NCI-H460 (cell line): Measurements from ENCODE around the gene JAGN1. TPM values are rescaled to one million over a fixed set of nuclear protein-coding genes. Genes with fewer than 3 reads are reported as not detected.
A peak's percentile ranks its signal among the peaks of the same experiment; 100 is the strongest.
"Not testable (repeated sequence)": the region's sequence is repeated elsewhere in the genome, so short reads cannot be mapped to it uniquely, and the experiment has no call there.

Source experiments
- DNase-seq: peaks from one replicate; pipeline ENCODE4 v3.0.0-alpha.2; 2016; ENCODE audit warnings: low read depth; ENCODE audit errors: extremely low read depth
- total RNA-seq: library from RNA; depleted of rRNA; stranded (reverse); fragments of >200 nt; shearing (Covaris generic); gene quantifications from 2 replicates; pipeline ENCODE4 v1.2.3, GENCODE V29; 2014

JAGN1 gene
- total RNA-seq, 1 experiment from 2014 or later = 35.3 TPM

DNA sequence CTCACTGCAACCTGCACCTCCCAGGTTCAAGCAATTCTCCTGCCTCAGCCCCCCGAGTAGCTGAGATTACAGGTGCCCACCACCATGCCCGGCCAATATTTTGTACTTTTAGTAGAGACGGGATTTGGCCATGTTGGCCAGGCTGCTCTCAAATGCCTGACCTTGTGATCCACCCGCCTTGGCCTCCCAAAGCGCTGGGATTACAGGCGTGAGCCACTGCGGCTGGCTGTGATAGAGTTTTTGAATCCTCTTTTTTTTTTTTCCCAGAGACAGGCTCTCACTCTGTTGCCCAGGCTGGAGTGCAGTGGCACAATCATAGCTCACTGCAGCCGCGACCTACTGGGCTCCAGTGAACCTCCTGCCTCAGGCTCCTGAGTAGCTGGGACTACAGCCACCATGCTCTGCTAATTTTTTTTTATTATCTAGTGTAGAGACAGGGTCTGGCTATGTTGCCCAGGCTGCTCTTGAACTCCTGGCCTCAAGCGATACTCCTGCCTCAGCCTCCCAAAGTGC lies 25.2 kb upstream of the JAGN1 start:
- DNase-seq = not testable (repeated sequence)

DNA sequence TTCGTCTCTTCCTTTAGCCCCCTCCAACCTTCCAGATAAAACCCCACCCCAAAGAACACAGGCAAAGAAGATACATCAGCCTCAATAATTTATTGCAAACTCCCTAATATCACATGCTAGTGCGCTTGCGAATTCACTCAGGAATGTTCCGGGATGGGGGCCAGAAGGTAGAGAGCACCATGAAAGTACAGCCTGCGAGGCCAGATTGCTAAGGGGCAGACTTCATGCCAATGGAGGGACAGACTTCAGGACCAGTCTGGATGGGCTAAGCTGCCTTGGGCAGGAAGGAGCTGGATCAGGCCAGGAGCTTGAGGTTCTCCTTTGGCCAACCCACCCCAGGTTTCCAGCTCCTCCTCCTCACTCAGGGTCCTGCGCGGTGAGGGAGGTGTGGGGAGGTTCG lies 23.8 kb upstream of the JAGN1 start:
- DNase-seq = no peak

DNA sequence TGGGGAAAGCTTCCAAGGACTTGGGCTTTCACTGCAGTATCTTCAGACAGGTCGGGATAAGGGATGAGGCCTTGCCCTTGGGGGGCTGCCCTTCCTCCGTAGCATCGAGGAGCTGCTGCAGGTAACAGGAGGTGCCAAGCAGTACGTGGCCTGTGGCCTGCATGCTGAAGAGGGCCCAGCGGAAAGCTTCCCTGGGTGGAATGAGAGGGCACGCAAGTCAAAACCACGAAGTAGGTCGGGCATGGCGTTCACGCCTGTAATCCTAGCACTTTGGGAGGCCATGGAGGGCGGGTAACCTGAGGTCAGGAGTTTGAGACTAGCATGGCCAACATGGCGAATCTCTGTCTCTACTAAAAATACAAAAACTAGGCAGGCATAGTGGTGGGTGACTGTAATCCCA lies 23.3 kb upstream of the JAGN1 start:
- DNase-seq = no peak

DNA sequence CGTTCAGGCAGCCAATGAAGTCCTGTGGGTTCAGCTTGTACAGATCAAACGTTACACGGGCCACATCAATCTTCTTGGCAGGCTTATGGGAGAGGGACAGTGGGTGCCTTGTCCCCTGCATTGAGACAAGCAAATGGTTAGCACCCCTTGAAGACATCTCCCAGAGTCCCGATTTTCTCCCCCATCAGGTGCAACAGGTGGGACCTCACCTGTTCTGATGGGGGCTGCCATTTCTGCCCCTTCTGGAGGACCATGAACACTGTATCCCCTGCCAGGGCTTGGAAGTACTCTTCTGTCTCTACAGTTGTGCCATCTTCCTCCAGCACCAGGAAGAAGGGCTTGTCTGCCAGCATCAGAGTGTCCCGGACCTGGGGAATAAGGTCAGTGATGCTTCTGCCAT lies 20.5 kb upstream of the JAGN1 start:
- no peak for DNase-seq

DNA sequence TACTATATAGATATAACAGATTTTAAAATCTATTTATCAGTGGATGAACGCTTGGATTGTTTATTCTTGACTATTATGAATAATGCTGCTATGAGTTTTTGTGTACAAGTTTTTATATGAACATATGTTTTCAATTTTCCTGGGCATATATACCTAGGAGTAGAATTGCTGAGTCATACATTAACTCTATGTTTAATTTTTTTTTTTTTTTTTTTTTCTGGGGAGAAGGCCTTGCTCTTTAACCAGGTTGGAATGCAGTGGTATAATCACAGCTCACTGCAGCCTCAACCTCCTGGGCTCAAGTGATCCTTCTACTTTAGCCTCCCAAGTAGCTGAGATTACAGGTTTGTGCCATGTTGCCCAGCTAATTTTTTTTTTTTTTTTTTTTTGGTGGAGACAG lies 19.4 kb upstream of the JAGN1 start:
- no peak for DNase-seq

DNA sequence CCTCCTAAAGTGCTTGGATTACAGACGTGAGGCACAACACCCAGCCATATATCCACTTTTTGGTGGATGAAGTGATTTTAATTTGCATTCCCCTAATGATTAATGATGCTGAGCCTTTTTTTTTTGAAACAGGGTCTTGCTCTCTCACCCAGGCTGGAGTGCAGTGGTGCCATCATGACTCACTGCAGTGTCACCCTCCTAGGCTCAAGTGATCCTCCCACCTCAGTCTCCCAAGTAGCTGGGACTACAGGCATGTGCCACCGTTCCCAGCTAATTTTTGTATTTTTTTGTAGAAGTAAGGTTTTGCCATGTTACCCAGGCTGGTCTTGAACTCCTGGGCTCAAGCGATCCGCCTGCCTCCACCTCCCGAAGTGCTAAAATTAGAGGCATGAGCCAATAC lies 18.3 kb upstream of the JAGN1 start:
- not testable (repeated sequence) for DNase-seq

DNA sequence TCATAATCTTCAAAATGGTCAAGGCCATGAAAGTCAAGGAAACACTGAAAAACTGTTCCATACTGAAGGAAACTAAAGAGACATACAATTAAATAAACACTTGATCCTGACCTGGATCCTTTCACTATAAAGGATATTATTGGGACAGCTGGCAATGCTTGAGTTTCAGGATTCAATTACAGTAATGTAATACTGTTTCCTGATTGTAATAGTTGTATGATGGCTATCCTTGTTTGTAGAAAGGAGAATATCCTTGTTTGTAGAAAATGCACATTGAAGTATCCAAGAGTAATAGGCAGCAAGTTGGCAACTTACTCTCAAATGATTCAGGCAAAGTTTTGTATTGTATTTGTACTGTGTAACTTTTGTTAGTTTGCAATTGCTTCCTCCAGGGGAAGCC lies 15.0 kb upstream of the JAGN1 start:
- no peak for DNase-seq

DNA sequence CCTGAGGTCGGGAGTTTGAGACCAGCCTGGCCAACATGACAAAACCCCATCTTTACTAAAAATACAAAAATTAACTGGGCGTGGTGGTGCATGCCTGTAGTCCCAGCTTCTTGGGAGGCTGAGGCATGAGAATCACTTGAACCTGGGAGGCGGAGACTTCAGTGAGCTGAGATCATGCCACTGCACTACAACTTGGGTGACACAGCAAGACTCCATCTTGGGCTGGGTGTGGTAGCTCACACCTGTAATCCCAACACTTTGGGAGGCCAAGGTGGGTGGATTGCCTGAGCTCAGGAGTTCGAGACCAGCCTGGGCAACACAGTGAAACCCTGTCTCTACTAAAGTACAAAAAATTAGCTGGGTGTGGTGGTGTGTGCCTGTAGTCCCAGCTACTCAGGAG lies 14.2 kb upstream of the JAGN1 start:
- not testable (repeated sequence) for DNase-seq

DNA sequence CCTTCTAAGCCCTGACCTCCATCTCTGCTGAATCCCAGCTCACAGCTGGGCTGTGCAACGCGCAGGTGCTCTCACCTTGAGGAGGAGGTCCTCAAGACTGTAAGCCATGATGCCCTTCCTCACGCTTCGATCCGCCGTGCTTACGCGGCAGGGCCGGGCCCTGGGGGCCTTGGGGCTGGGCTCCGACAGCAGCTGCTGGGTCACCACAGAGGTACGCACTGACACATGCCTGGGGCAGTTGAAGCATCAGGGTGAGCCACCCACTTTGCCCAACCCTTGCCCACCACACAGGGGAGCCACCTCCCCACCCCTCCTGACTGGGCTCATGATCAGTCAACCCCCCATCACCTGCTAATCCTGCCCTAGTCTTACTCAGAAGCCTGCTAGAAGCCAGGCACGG lies 13.4 kb upstream of the JAGN1 start:
- DNase-seq = no peak

DNA sequence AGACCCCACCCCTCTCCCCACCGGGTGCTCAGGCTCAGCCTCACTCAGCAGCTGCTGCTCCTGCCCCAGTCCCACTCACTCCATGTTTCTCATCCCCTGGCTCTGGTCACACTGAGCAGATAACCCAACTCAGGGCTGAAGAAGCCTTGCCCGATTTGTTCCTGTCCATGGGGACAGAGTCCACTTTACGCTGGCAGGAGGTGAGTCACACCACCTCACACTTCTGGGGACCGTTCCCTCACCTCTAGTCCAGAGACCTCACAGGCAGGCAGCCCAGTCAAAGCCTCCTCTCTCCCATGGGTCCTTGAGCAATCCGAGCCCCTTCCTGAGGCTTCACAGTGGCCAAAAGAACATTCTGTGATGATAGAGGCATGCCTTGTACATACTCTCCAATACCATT lies 11.7 kb upstream of the JAGN1 start:
- no peak for DNase-seq

DNA sequence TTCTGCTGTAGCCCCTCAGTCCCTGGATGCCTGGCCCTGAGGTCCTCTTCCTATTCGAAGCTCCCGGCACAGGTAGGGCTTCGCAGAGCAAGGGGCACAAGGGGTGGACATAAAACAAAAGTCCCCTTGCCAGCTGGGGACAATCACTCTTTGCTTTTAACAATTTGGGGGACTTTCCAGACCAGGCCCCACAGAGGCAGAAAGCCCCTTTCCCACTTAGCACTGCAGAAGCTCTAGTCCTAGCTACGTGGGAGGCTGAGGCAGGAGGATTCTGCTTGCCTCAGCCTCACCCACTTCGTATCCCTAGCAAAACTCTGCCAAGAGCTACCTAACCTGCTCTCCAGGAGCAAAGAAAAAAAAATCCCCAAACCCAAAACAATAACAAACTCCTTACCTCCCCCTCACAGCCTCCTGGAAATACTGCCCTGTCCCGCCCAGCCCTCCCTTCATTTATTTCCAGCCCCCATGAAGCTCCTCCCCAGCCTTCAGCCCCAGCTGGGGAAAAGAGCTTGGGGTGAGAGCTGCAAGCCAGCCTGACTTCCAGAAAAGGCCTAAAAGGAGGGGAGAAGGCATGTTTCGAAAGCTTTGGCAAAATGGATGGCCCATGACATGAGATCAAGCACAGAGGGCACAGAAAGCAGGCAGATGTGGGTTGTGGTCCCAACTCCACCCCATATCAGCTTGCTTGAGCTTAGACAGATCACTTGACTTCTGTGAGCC lies 10.4 kb upstream of the JAGN1 start, which contains the start of gene CIDEC:
Gene CIDEC (minus strand): TSS at position 424 of the 720 bp plus-strand sequence. CDS start 1,767 bp downstream, outside the sequence.
- no peak for DNase-seq

DNA sequence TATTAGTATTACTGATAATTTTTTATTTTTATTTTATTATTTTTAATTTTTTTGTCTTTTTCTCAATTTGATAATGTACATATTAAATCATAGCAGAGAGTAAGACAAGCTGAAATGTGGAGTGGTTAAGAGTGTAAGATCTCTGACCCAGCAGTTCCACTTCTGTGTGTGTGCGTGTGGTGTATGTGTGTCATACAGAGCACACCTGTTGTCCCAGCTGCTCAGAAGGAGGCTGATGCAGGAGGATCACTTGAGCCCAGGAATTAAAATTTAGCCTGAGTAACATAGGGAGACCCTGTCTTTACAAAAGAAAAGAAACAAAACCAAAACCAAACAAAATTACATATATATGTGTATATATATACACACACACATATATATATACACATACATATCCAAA lies 9.0 kb upstream of the JAGN1 start:
- DNase-seq = no peak

DNA sequence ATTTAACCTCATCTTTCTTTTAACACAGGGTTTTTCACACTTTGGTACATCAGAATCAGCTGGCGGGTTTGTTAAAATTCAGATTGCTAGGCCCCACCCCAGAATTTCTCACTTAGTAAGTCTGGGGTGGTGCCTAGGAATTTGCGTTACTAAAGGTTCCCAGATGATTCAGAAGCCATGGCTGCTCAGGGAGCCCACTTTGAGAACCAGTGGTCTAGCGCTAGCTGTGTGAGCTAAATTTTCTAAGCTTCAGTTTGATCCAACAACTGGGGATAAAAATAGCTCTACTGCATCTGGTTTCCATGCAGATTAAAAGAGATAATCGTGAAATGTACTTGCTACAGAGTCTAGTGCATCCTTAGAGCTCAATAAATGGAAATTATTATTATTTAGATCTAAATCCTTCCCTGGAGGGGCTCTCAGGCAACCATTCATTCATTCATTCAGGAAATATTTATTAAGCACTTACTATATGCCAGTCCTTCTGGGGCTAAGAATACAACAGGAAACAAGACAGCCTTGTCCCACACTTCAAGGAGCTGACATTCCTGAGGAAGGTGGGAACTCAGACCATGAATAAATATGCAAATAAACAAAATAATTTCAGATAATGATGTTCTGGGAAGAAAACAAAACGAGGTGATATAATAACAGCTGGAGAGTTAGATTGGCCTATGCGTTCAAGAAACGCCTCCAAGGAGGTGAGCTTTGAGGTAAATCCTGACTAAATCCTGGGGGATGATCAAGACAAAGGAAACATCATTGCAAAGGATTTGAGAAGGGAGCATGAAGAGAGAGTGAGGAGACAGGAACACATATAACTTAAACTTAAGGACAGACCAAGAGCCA lies 6.5 kb upstream of the JAGN1 start:
- DNase-seq = no peak

DNA sequence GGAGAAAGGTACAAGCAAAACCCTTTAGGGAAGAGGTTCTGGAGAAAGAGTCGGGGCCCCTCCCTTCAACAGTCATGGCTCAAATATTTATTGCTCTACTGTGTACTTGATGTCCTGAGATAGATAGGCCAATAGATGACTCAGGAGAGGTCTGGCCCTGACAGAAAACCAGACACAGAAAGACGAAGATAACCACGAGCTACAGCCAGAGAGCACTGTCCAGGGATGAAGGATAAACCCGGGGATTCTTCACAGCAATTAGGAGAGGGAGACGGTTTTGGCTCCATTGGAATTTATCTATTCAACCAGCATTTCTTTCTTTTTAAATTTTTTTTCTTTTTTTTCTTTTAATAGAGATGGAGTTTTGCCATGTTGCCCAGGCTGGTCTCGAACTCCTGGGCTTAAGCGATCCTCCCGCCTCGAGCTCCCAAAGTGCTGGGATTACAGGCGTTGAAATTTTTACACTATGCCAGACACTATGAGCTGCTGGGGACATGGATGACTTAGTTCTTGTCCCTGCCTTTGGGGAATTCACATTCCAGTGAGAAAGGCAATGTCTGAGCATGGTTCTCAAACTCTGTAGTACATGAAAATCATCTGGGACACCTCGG lies 5.8 kb upstream of the JAGN1 start:
- DNase-seq = peak; percentile 73

DNA sequence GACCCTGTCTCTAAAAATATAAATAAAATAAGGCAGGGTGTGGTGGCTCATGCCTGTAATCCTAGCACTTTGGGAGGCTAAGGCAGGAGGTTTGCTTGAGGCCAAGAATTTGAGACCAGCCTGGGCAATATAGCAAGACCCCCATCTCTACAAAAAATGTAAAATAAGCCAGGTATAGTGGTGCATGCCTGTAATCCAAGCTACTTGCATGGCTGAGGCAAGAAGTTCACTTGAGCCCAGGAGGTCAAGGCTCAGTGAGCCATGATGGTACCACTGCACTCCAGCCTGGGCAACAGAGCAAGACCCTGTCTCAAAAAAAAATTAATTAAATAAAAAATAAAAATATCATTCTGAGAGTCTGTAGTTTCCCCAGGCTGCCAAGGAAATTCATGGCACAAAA lies 4.1 kb upstream of the JAGN1 start:
- DNase-seq = no peak

DNA sequence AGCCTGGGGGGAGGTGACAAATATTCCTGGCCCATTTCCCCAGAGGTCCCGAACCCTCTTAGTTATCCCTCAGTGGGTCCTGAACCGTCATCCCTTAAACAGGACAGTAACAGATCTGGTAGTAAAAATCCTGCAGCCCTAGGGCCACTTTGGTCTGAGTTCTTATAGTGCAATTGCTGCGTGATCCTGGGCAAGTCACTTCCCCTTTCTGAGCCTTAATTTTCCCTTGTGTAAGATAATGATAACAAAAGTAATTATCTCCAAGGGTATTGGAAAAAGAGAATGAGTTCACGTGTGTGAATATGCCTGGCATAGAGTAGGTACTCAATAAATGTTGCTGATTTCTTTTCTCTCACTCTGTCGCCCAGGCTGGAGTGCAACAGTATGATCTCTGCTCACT lies 2.9 kb upstream of the JAGN1 start:
- DNase-seq = no peak

DNA sequence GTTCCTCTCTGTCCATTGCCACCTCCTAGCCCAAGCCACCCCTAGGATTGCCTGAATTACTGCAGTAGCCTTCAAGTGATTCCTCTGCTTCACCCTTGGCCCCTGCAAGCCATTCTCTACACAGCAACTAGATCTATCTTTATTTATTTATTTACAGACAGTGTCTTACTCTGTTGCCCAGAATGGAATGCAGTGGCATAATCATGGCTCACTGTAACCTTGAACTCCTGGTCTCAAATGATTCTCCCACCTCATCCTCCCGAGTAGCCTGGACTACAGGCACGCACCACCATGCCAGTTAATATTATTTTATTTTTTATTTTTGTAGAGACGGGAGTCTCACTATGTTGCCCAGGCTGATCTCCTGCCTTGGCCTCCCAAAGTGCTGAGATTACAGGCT lies 1.9 kb upstream of the JAGN1 start:
- no peak for DNase-seq

DNA sequence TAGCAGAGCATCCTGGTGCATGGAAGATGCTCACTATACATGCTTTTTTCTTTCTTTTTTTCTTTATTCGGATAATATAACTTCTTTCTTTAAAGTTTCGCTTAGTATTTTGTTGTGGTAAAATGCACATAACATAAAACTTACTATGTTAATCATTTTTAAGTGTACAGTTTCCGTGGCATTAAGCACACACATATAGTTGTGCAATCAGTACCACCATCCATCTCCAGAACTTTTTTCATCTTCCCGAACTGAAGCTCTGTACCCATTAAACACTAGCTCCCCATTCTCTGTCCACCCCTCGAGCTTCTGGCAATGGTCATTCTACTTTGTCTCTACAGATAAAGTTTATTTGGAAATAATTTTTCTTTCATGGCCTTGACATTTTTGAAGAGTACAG lies 1.0 kb upstream of the JAGN1 start:
- no peak for DNase-seq

DNA sequence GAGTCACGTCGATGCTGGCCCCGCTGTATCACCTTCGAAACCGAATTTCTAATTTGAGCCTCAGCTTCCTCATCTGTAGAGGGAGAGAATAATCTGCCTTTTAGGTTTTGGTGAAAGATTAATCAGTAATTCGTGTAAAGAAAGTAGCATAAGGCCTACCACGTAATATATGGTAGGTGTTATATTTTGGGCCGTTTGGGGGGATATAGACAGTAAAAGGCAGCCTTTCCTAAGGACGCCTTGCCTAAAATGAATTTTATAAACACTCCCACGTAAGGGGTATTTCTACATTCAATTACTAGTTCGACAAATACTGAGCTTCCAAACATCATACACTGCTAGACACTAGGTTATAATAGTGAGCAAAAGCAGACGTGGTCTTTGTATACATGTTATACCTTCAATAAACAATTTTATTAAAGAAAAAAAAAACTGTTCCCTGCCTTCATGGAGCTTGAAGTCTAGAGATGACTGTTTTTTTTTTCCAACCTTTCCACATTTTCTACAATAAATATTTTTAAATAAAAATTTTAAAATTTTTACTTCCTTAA lies 737 bp downstream of the JAGN1 start:
- DNase-seq = no peak

DNA sequence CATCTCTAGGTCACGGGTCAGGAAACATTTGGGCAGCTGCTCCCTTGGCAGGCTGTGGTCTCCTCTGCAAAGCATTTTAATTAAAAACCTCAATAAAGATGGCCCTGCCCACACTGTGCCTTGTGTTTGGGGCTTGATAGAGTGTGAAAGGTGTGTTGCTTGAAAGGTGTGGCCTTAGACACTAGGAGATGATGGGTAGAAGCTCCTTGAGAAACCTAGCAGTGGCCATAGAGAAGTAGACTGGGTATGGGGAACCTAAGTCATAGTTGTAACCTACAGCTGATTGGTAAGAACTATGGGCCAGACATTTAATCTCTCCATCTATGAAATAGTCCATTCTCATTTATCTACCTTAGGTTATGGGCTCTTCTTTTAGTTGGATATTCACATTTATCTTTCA lies 3.3 kb downstream of the JAGN1 start:
- DNase-seq = no peak

DNA sequence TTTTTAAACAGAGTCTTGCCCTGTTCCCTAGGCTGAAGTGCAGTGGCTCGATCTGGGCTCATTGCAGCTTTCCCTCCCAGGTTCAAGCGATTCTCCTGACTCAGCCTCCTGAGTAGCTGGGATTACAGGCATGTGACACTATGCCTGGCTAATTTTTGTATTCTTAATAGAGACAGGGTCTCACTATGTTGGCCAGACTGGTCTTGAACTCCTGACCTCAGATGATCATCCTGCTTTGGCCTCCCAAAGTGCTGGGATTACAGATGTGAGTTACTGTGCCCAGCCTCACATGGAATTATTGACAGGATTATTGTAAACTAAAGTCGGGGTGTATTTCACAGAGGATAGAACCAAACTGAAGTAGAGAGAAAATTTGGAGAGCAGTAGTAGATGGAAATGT lies 5.3 kb downstream of the JAGN1 start:
- DNase-seq = not testable (repeated sequence)
